SU-DHL-6 (cell line): ENCODE measurements around the gene NAV2.

Experiments used
- EZH2phosphoT487 ChIP-seq: fragments of 200-600 bp; sonication (generic), shearing (Covaris generic); conservative IDR thresholded peaks from 2 replicates; pipeline ENCODE4 v1.6.1; 2018; ENCODE audit warnings: mild to moderate bottlenecking, antibody characterized with exemption, low read length, moderate library complexity, mixed read lengths
- TF ChIP-seq, protein P1 (sequence below): fragments of 200-600 bp; sonication (generic); IDR thresholded peaks from one replicate; pipeline ENCODE4 v1.5.1; 2017; ENCODE audit warnings: antibody characterized with exemption, mild to moderate bottlenecking, low read length, moderate library complexity; ENCODE audit not compliant: insufficient read depth, poor library complexity, severe bottlenecking

GRCh38 chr11:19687392-19687791, 25.2 kb upstream of the NAV2 start:
- TF ChIP-seq, protein P1, sequence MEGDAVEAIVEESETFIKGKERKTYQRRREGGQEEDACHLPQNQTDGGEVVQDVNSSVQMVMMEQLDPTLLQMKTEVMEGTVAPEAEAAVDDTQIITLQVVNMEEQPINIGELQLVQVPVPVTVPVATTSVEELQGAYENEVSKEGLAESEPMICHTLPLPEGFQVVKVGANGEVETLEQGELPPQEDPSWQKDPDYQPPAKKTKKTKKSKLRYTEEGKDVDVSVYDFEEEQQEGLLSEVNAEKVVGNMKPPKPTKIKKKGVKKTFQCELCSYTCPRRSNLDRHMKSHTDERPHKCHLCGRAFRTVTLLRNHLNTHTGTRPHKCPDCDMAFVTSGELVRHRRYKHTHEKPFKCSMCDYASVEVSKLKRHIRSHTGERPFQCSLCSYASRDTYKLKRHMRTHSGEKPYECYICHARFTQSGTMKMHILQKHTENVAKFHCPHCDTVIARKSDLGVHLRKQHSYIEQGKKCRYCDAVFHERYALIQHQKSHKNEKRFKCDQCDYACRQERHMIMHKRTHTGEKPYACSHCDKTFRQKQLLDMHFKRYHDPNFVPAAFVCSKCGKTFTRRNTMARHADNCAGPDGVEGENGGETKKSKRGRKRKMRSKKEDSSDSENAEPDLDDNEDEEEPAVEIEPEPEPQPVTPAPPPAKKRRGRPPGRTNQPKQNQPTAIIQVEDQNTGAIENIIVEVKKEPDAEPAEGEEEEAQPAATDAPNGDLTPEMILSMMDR: no peak
- TF ChIP-seq EZH2phosphoT487: no peak
